SU-DHL-6 (cell line): ENCODE measurements around the gene BLOC1S6.

Source experiments
- EZH2phosphoT487 ChIP-seq: fragments of 200-600 bp; sonication (generic), shearing (Covaris generic); conservative IDR thresholded peaks from 2 replicates; pipeline ENCODE4 v1.6.1; 2018; ENCODE audit warnings: mild to moderate bottlenecking, antibody characterized with exemption, low read length, moderate library complexity, mixed read lengths
- TF ChIP-seq, protein P1 (sequence below): fragments of 200-600 bp; sonication (generic); IDR thresholded peaks from one replicate; pipeline ENCODE4 v1.5.1; 2017; ENCODE audit warnings: antibody characterized with exemption, mild to moderate bottlenecking, low read length, moderate library complexity; ENCODE audit not compliant: insufficient read depth, poor library complexity, severe bottlenecking

- TF ChIP-seq, protein P1, sequence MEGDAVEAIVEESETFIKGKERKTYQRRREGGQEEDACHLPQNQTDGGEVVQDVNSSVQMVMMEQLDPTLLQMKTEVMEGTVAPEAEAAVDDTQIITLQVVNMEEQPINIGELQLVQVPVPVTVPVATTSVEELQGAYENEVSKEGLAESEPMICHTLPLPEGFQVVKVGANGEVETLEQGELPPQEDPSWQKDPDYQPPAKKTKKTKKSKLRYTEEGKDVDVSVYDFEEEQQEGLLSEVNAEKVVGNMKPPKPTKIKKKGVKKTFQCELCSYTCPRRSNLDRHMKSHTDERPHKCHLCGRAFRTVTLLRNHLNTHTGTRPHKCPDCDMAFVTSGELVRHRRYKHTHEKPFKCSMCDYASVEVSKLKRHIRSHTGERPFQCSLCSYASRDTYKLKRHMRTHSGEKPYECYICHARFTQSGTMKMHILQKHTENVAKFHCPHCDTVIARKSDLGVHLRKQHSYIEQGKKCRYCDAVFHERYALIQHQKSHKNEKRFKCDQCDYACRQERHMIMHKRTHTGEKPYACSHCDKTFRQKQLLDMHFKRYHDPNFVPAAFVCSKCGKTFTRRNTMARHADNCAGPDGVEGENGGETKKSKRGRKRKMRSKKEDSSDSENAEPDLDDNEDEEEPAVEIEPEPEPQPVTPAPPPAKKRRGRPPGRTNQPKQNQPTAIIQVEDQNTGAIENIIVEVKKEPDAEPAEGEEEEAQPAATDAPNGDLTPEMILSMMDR, result no peak
- TF ChIP-seq EZH2phosphoT487, result no peak
These were observed 50.4 kb downstream of the BLOC1S6 start for GRCh38 chr15:45637552-45638033.
